ENCODE results near the gene CTNNA1.

DNA sequence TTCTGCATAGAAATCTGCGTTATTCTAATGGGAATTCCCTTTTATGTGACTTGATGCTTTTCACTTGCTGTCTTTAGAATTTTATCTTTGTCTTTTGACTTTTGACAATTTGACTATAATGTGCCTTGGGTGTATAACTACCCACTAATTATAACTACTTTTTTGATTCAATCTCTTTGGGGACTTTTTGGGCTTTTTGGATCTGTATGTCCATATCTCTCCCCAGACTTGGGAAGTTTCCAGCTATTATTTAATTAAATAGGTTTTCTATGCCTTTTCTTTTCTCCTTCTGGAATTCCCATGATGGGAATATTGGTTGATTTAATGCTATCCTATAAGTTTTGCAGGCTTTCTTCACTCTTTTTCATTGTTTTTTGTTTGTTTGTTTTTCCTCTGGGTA is 64.0 kb downstream of the CTNNA1 start:
- TF ChIP-seq, protein P1, sequence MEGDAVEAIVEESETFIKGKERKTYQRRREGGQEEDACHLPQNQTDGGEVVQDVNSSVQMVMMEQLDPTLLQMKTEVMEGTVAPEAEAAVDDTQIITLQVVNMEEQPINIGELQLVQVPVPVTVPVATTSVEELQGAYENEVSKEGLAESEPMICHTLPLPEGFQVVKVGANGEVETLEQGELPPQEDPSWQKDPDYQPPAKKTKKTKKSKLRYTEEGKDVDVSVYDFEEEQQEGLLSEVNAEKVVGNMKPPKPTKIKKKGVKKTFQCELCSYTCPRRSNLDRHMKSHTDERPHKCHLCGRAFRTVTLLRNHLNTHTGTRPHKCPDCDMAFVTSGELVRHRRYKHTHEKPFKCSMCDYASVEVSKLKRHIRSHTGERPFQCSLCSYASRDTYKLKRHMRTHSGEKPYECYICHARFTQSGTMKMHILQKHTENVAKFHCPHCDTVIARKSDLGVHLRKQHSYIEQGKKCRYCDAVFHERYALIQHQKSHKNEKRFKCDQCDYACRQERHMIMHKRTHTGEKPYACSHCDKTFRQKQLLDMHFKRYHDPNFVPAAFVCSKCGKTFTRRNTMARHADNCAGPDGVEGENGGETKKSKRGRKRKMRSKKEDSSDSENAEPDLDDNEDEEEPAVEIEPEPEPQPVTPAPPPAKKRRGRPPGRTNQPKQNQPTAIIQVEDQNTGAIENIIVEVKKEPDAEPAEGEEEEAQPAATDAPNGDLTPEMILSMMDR (IDR thresholded peaks at IDR 0.05): no peak
- no peak for TF ChIP-seq POLR2A (IDR thresholded peaks at IDR 0.05)

All from body of pancreas (tissue), 4 donors.